NCI-H1436 treated with DMSO at 0.1 percent for 48 hours (cell line): Measurements from ENCODE around the gene ZKSCAN2.

Experiments
- DNase-seq: peaks from one replicate; lab custom pipeline; 2025; lab: John Stamatoyannopoulos, UW

Gene ZKSCAN2

DNA sequence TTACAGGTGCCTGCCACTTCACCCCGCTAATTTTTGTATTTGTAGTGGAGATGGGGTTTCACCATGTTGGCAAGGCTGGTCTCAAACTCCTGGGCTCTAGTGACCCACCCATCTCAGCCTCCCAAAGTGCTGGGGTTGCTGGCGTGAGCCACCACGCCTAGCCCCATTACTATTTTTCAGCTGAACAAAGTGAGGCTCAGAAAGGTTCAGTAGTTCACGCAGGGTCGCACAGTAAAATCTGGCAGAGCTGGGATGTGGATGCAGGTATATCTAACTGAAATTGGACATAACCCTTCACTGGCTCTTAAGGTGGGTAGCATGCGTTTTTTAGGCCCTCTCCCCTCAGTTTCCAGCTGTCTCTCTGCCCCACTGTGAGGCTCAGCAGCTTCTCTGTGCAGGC, 33.7 kb downstream of the ZKSCAN2 start:
- no peak for DNase-seq

DNA sequence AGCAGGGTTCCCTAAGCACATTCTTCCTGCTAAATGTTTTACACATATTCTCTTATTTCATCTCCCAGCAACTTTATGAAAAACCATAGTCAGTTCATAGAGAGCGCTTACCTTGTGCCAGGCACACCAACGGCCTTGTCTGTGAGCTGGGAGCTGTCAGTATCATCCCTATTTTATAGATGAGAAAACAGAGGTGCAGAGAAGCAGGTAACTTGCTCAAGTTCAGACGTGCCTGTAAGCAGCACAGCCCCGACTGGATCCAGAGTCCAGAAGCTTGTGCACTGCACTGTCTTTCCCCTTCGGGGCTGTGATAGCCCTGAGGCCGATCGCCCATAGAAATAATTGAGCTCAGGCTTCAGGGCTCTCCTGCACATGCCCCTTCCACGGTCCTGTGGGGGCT, 34.7 kb downstream of the ZKSCAN2 start:
- no peak for DNase-seq

DNA sequence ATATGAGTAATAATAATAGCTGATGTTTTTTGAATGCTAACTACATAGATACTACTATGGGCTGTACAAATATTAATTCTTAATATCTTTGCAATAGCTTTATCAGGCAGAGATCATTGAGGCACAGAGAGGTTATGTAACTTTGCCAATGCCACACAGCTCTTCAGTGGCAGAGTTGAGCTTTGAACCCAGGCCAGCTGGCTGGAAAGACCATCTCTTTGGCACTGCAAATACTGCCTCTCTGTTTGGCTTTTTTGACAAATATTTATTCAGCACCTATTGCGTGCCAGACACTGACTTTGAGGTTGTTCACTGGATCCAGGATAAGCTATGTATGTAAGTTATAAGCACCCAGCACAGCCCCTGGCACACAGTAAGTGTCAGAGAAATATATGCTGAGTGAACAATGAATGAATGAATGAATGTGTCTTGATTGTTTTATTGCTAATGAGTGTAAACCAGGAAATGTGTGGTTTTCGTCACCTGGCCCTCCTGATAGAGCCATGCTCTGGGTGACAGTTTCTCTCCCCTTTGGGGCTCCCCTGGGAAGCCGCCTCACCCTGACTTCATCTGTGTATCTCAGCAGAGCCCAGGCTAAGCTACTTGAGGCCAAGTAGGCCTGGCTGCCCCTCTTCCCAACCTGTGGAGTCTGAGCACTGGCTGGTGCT, 38.4 kb downstream of the ZKSCAN2 start:
- no peak for DNase-seq

DNA sequence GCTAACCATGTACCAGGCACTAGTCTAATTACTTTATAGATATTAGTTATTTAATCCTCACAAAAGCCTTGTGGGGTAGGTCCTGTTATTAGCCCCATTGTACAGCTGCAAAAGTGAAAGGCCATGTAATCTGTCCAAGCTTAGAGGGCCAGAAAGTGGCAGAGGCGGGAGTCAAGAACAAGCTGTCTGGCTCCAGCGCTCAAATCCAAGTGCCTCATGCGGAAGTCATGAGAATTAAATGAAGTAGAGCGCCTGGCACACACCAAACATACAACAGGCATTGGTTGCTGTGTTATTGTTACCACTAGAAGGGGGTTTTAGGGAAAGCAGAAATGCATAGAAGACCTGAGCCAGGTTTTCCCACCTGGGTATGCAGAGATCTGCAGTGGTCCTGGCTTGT, 39.7 kb downstream of the ZKSCAN2 start:
- DNase-seq = no peak

DNA sequence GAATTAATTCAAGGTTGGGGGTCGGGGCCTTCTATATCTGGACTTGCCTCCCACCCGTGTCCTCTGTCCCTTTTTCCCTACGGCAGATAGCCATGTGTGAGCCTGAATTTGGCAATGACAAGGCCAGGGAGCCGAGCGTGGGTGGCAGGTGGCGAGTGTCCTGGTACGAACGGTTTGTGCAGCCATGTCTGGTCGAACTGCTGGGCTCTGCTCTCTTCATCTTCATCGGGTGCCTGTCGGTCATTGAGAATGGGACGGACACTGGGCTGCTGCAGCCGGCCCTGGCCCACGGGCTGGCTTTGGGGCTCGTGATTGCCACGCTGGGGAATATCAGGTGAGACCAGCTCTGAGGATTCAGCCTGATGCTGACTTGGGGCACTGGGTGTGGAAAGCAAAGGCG, 40.5 kb downstream of the ZKSCAN2 start:
- no peak for DNase-seq

DNA sequence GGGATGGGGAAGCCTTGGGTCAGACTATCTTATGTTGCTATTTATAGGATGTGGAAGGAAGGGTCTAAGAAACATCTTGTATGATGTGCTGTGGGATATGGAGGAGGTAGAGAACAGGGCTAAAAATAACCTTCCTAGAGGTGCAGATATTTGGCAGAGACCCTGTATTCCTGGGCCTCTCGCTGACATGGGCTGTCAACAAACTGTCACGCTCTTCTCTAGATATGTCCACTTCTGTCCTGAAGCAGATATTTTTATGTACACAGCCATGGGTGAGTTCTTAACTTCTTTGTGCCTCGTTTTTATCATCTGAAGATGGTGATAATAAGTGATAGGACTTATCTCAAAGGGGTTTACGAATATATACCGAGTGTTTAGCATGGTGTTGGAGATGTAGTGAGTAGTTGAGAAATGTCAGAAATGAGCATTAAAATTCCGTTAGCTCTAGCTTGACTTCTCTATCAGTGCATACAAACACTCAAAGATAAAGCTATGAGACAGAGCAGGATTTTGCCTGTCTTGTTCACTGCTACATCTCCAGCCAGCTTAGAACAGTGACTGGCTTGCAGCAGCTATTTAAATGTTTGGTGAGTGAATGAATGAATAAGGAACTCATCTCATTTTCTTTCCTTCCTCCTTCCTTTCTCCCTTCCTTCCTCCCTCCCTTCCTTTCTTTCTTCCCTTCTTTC, 43.8 kb downstream of the ZKSCAN2 start:
- no peak for DNase-seq

DNA sequence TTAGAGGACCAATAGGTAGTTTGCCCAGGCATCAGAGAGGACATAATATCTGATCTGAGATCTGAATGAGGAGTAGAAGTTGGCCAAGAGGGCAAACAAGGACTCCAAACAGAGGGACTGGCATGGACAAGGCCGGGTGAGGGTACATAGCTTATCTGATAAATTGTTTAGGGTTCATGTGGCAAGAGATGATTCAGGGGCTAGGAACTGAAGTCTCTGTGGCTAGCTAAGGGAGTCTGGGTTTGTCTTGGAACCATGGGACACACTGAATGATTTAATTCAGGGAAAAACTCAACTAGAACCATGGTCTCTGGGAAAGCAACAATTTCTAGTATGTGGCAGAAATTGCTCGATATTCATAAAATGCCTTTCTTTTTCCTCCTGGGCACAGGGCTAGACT, 45.0 kb downstream of the ZKSCAN2 start:
- no peak for DNase-seq

DNA sequence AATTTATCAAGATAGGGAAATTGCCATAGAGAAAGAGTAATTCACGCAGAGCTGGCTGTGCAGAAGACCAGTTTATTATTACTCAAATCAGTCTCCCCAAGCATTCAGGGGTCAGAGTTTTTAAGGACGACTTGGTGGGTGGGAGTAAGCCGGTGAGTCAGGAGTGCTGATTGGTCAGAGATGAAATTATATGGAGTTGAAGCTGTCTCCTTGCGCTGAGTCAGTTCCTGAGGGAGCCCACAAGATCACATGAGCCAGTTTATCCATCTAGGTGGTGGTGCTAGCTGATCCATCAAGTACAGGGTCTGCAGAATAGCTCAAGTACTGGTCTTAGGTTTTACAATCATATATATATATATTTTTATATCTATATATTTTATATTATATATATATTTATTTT, 46.9 kb downstream of the ZKSCAN2 start:
- no peak for DNase-seq

DNA sequence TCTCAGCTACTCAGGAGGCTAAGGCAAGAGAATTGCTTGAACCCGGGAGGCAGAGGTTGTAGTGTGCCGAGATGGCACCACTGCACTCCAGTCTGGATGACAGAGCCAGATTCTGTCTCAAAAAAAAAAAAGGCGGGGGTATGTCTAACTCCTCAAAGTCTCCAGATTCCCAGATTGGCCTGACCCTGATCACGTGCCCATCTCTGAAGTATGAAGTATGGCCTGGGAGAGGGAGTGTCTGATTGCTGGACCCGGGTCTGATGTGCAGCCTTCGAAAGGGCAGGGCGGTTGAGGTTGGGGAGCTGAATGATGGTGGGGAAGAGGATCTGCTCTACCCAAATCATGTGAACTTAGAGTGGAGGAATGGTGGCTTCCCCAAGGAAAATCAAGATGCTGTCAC, 58.2 kb downstream of the ZKSCAN2 start:
- DNase-seq = no peak

DNA sequence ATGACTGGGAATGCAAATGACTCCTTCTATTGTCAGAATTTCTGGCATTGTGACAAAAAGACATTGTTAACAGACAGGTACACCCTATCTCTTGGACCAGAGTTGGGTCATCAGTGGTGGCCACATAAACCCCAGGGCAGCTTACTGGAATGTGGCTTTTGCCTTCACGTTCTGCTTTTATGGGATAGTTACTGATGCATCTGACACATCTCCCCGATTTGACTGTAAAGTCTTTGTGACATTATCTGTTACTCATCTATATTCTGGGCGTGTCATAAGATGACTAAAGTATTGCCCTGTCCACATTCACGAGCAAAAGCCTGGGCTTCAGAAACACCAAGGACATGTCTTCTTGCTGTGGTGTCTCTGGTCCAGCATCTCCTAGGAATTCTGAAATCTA, 59.6 kb downstream of the ZKSCAN2 start:
- DNase-seq = no peak

DNA sequence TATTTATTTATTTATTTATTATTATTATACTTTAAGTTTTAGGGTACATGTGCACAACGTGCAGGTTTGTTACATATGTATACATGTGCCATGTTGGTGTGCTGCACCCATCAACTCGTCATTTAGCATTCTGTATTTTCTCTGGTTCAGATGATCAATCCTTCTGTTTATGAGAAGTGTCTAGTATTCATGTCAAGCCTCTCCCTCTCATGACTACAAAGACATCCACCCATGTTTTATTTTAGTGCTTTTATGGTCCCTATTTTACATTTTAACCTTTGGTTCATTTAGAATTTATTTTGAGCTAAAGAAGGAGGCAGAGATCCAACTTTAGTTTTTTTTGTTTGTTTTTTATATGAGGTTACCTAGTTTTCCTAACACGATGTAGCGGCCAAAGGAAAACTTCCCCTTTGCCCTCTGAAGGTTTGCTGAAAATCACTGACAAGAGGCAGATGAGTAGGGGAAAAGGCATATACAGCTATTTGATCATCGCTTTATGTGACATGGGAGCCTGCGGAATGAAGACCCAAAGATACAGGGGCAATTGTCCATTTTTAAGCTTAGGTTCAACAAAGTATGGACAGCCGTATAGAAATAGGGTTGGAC, 63.3 kb downstream of the ZKSCAN2 start:
- DNase-seq = no peak

DNA sequence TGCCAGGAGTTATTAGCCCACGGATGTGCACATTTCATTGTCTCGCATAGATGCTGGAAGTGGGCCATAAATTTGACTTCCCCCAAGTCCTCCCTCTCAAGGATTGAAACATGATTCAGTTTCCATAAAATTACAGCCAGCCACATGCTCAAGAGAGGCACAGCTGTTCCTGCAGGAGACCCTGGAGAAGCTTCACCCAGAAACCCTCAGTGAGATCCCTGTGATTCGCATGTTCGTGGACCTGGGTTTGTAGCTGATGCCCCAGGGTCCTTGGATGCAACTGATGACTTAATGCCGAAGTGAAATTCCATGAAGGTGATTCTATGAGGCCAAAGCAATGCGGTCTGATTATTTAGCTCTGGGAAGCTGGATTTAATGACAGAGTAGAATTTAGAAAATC, 65.5 kb downstream of the ZKSCAN2 start:
- no peak for DNase-seq

DNA sequence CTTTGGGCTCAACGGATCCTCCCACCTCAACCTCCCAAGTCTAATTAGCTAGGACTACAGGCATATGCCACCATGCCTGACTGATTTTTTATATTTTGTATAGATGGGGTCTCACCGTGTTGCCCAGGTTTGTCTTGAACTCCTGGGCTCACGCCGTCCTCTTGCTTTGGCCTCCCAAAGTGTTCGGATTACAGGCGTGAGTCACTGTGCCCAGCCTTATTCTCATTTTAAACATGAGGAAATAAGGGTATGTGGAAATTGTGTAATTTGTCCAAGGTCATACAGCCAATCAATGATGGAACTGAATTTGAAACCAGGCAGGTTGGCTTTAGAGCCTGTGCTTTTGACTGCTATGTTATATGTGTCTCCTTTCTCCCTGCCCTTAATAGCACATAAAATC, 68.3 kb downstream of the ZKSCAN2 start:
- no peak for DNase-seq

DNA sequence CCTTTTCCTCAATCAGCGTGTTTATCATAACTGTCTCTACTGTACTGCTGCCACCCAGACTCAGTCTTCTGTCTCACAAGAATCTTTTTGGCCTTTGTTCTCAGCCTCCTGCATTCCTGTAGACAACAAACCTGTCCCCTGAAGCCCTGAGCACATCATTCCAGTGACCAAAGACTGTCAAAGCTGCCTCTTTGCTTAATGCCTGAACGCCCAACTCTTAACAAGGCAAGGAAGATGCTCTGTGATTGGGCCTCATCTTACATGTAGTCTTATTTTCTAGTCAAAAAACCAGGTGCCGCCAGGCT, 70.2 kb downstream of the ZKSCAN2 start:
- no peak for DNase-seq
